ENCODE data around the gene TBX15. TPM values are rescaled to one million over a fixed set of nuclear protein-coding genes. Genes with fewer than 3 reads are reported as not detected.

TBX15 gene
- total RNA-seq, 1 experiment from 2014 or later = 0.32 TPM

GRCh38 chr1:119012383-119012782 is 24.2 kb upstream of the TBX15 start:
- Histone ChIP-seq H3K36me3 (ENCODE audit: insufficient read depth, low read length, poor library complexity, severe bottlenecking) (no peaks in the 10 kb centered on the region), H3K9me3 (ENCODE audit: low read depth, low read length, poor library complexity, severe bottlenecking) (no peaks in the 10 kb centered on the region), H3K27me3 (replicated peaks; ENCODE audit: insufficient read depth, low read depth, low read length, poor library complexity) (peaks cover 8% of the 10 kb centered on the region), H3K27ac (ENCODE audit: low read depth, low read length, poor library complexity, severe bottlenecking) (no peak overlapping the region), H3K4me1 (ENCODE audit: insufficient read depth, low read length, poor library complexity, severe bottlenecking) (no peaks in the 10 kb centered on the region), H3K4me3 (ENCODE audit: low read depth, low read length, poor library complexity, severe bottlenecking) (no peak overlapping the region)
- TF ChIP-seq CTCF (conservative IDR thresholded peaks at IDR 0.05; ENCODE audit: low read depth, low read length) = no peak
- no peak for TF ChIP-seq EZH2 (IDR thresholded peaks at IDR 0.05; ENCODE audit: borderline replicate concordance, low read depth, low read length, poor library complexity, severe bottlenecking)
- DNase-seq (ENCODE audit: low spot score) = no peak
- no TSS peak for BruUV-seq (replicated peaks)
- ChIA-PET CTCF (no interaction called here), POLR2A (ENCODE audit: low non-redundant PET) (no interaction called here)
- intact Hi-C loops (cut with micrococcal nuclease; ENCODE audit: unreplicated experiment) = no loop called here

- Histone ChIP-seq H3K9me3 (ENCODE audit: low read depth, low read length, poor library complexity, severe bottlenecking) (no peaks in the 10 kb centered on the region), H3K4me1 (ENCODE audit: insufficient read depth, low read length, poor library complexity, severe bottlenecking) (no peaks in the 10 kb centered on the region), H3K27me3 (replicated peaks; ENCODE audit: insufficient read depth, low read depth, low read length, poor library complexity) (peaks cover 14% of the 10 kb centered on the region), H3K27ac (ENCODE audit: low read depth, low read length, poor library complexity, severe bottlenecking) (no peak overlapping the region), H3K4me3 (ENCODE audit: low read depth, low read length, poor library complexity, severe bottlenecking) (no peak overlapping the region), H3K36me3 (ENCODE audit: insufficient read depth, low read length, poor library complexity, severe bottlenecking) (no peaks in the 10 kb centered on the region)
- BruUV-seq (replicated peaks) = no TSS peak
- TF ChIP-seq CTCF (conservative IDR thresholded peaks at IDR 0.05; ENCODE audit: low read depth, low read length) = no peak
- TF ChIP-seq EZH2 (IDR thresholded peaks at IDR 0.05; ENCODE audit: borderline replicate concordance, low read depth, low read length, poor library complexity, severe bottlenecking) = no peak
- POLR2A ChIA-PET (ENCODE audit: low non-redundant PET) = no interaction called here
- CTCF ChIA-PET = no interaction called here
- intact Hi-C loops (cut with micrococcal nuclease; ENCODE audit: unreplicated experiment) = no loop called here
- no peak for DNase-seq (ENCODE audit: low spot score)
Observed at GRCh38 chr1:119011706-119012105, 23.6 kb upstream of the TBX15 start.

GRCh38 chr1:119011116-119011515 is 23.0 kb upstream of the TBX15 start:
- POLR2A ChIA-PET (ENCODE audit: low non-redundant PET) = no interaction called here

More at GRCh38 chr1:119011116-119011515, 23.0 kb upstream of the TBX15 start:
- intact Hi-C loops (cut with micrococcal nuclease; ENCODE audit: unreplicated experiment) = no loop called here
- DNase-seq (ENCODE audit: low spot score) = no peak
- no peak for TF ChIP-seq CTCF (conservative IDR thresholded peaks at IDR 0.05; ENCODE audit: low read depth, low read length)
- no peak for TF ChIP-seq EZH2 (IDR thresholded peaks at IDR 0.05; ENCODE audit: borderline replicate concordance, low read depth, low read length, poor library complexity, severe bottlenecking)
- no peak overlapping the region for H3K4me3 ChIP-seq (ENCODE audit: low read depth, low read length, poor library complexity, severe bottlenecking)
- CTCF ChIA-PET = no interaction called here
- no peak overlapping the region for H3K27ac ChIP-seq (ENCODE audit: low read depth, low read length, poor library complexity, severe bottlenecking)
- no peaks in the 10 kb centered on the region for H3K9me3 ChIP-seq (ENCODE audit: low read depth, low read length, poor library complexity, severe bottlenecking)
- H3K4me1 ChIP-seq (ENCODE audit: insufficient read depth, low read length, poor library complexity, severe bottlenecking) = no peaks in the 10 kb centered on the region
- no TSS peak for BruUV-seq (replicated peaks)
- peaks cover 20% of the 10 kb centered on the region for H3K27me3 ChIP-seq (replicated peaks; ENCODE audit: insufficient read depth, low read depth, low read length, poor library complexity)
- no peaks in the 10 kb centered on the region for H3K36me3 ChIP-seq (ENCODE audit: insufficient read depth, low read length, poor library complexity, severe bottlenecking)

Data from A673 (cell line).